T follicular helper cell (primary cell): ENCODE data around the gene SLC25A13.

Experiments used
- DNase-seq: peaks from one replicate; pipeline ENCODE4 v3.0.0-alpha.2; 2020; ENCODE audit warnings: low read depth

The SLC25A13 gene

GRCh38 chr7:96090756-96091155 lies 231.1 kb downstream of the SLC25A13 start:
- DNase-seq: no peak

GRCh38 chr7:96089511-96089910 lies 232.4 kb downstream of the SLC25A13 start:
- no peak for DNase-seq

GRCh38 chr7:96088579-96088978 lies 233.3 kb downstream of the SLC25A13 start:
- DNase-seq: no peak

- DNase-seq: no peak
These were observed 235.9 kb downstream of the SLC25A13 start for GRCh38 chr7:96085953-96086352.

GRCh38 chr7:96084881-96085553 lies 236.9 kb downstream of the SLC25A13 start:
- DNase-seq: no peak

- DNase-seq: no peak
These were observed 241.9 kb downstream of the SLC25A13 start for GRCh38 chr7:96080027-96080426.

- DNase-seq: no peak
These were observed 245.6 kb downstream of the SLC25A13 start for GRCh38 chr7:96076350-96076707.

- DNase-seq: peak; percentile 18
These were observed 246.2 kb downstream of the SLC25A13 start for GRCh38 chr7:96075510-96076349.

- no peak for DNase-seq
These were observed 247.0 kb downstream of the SLC25A13 start for GRCh38 chr7:96074871-96075270.
